Measurements from ENCODE around the gene SKI.

SKI gene

GRCh38 chr1:2299131-2299627 is 71.1 kb downstream of the SKI start:
- in situ Hi-C loops (cut with HindIII; ENCODE audit: low pct_ligation_motif_present, low sequenced_read_pairs), result no loop called here
- TF ChIP-seq CTCF (IDR thresholded peaks at IDR 0.05; ENCODE audit: low read depth, low read length, missing control alignments), result no peak
- H3K4me3 ChIP-seq (ENCODE audit: low read depth, low read length), result no peak overlapping the region
- H3K27ac ChIP-seq, result no peak overlapping the region
- no peak for DNase-seq
- no peaks in the 10 kb centered on the region for H3K27me3 ChIP-seq (replicated peaks)
- H3K36me3 ChIP-seq (replicated peaks), result peaks cover 9% of the 10 kb centered on the region

- Histone ChIP-seq H3K36me3 (replicated peaks) (peaks cover 19% of the 10 kb centered on the region), H3K27me3 (replicated peaks) (no peaks in the 10 kb centered on the region), H3K4me3 (ENCODE audit: low read depth, low read length) (no peak overlapping the region), H3K27ac (peak overlapping the region; percentile 65)
- DNase-seq, result no peak
- in situ Hi-C loops (cut with HindIII; ENCODE audit: low pct_ligation_motif_present, low sequenced_read_pairs), result loop anchor here (25.0 kb wide), 1 partner anchor 88 kb away; no protein-coding TSS in a partner anchor
- TF ChIP-seq CTCF (IDR thresholded peaks at IDR 0.05; ENCODE audit: low read depth, low read length, missing control alignments), result no peak
These were observed 72.1 kb downstream of the SKI start for GRCh38 chr1:2300004-2300771.

GRCh38 chr1:2300851-2301606 is 72.9 kb downstream of the SKI start:
- Histone ChIP-seq H3K4me3 (ENCODE audit: low read depth, low read length) (no peak overlapping the region), H3K36me3 (replicated peaks) (peaks cover 28% of the 10 kb centered on the region), H3K27me3 (replicated peaks) (no peaks in the 10 kb centered on the region), H3K27ac (peak overlapping the region; percentile 65)
- in situ Hi-C loops (cut with HindIII; ENCODE audit: low pct_ligation_motif_present, low sequenced_read_pairs), result loop anchor here (25.0 kb wide), 1 partner anchor 89 kb away; no protein-coding TSS in a partner anchor
- no peak for TF ChIP-seq CTCF (IDR thresholded peaks at IDR 0.05; ENCODE audit: low read depth, low read length, missing control alignments)
- DNase-seq, result peak; percentile 60

- TF ChIP-seq CTCF (IDR thresholded peaks at IDR 0.05; ENCODE audit: low read depth, low read length, missing control alignments), result no peak
- H3K27me3 ChIP-seq (replicated peaks), result no peaks in the 10 kb centered on the region
- no peak overlapping the region for H3K4me3 ChIP-seq (ENCODE audit: low read depth, low read length)
- in situ Hi-C loops (cut with HindIII; ENCODE audit: low pct_ligation_motif_present, low sequenced_read_pairs), result loop anchor here (25.0 kb wide), 1 partner anchor 89 kb away; no protein-coding TSS in a partner anchor
- peaks cover 35% of the 10 kb centered on the region for H3K36me3 ChIP-seq (replicated peaks)
- peak overlapping the region; percentile 65 for H3K27ac ChIP-seq
- no peak for DNase-seq
These were observed 73.6 kb downstream of the SKI start for GRCh38 chr1:2301607-2302291.

- H3K4me3 ChIP-seq (ENCODE audit: low read depth, low read length), result no peak overlapping the region
- peaks cover 40% of the 10 kb centered on the region for H3K36me3 ChIP-seq (replicated peaks)
- in situ Hi-C loops (cut with HindIII; ENCODE audit: low pct_ligation_motif_present, low sequenced_read_pairs), result loop anchor here (25.0 kb wide), 1 partner anchor 90 kb away; no protein-coding TSS in a partner anchor
- DNase-seq, result no peak
- H3K27me3 ChIP-seq (replicated peaks), result no peaks in the 10 kb centered on the region
- no peak for TF ChIP-seq CTCF (IDR thresholded peaks at IDR 0.05; ENCODE audit: low read depth, low read length, missing control alignments)
- H3K27ac ChIP-seq, result no peak overlapping the region
These were observed 74.3 kb downstream of the SKI start for GRCh38 chr1:2302292-2302925.
